Medulla oblongata (tissue), 1 donor: ENCODE results near the gene HIF3A.
A peak's percentile ranks its signal among the peaks of the same experiment; 100 is the strongest.
"Not testable (repeated sequence)": the region's sequence is repeated elsewhere in the genome, so short reads cannot be mapped to it uniquely, and the experiment has no call there.

Experiments used
- DNase-seq: peaks from one replicate; pipeline ENCODE4 v3.0.0-alpha.2; 2015; ENCODE audit errors: extremely low spot score

The HIF3A gene

DNA sequence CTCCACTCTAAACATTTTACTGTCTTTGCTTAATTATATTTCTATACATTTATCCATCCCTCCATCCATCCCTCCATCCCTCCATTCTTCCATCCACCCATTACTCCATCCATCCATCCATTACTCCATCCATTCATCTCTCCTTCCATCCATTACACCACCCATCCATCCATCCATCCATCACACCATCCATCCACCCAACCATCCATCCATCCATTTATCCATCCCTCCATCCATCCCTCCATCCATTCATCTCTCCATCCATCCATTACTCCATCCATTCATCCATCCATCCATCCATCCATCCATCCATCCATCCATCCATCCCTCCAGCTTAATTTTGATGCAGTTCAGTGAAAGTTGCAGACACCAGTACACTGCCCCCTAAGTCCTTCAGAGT is 5.0 kb upstream of the HIF3A start:
- no peak for DNase-seq

- no peak for DNase-seq
Observed at GRCh38 chr19:46294494-46294893, 2.3 kb upstream of the HIF3A start.

- DNase-seq, result no peak
Observed at GRCh38 chr19:46295401-46296201, 1.2 kb upstream of the HIF3A start.

DNA sequence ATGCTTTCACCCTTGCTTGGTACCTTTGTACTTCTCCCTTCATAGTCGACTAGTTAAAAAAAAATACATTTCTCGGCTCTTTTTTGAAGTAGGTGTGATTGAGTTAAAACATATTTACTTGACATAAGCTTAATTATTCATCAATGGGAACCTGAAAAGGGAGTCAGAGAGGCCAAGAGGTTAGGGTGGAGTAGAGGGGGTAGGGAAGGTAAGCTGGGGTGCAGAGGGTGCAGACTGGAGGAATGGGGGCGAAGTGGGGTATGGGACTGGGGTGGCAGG is 701 bp upstream of the HIF3A start:
- no peak for DNase-seq

DNA sequence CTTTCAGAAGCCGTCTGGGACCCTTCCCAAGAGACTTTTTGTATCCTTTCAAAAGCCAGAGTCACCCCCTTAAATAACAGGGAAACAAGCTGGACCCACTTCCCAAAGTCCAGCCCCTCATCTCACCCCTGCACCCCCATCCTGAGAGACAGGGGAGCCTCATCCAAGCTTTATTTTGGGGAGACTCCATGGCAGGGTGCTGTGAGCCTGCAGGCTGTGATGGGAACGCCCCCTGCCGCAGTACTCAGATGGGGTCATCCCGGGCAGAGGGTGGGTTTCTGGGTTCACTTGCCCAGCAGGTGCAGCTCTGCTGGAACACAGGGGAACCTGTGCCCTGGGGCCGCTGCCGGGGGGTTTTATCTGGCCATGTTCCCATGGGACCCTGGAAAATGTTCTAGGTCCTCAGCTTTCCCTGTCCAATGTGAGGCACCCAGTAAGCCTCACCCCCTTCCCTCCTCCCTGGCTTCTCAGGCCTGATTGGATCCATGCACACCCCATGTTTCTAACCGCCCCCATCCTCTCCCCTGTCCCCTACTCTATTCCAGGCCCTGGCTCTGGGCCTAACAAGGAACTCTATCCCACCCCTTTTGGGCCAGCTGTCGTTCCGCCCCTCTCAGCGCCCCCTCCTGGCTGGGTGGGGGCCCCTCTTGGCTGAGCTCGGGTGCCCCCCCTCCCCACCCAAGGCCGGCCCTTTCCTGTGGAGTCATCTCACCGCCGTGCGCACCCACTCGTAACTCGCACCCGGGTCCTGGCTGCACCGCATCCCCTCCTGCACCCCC is 1.0 kb downstream of the HIF3A start:
- DNase-seq, result peak; percentile 67

GRCh38 chr19:46298479-46299003 is 1.7 kb downstream of the HIF3A start:
- DNase-seq, result no peak

- peak; percentile 95 for DNase-seq
Observed at GRCh38 chr19:46299004-46299509, 2.2 kb downstream of the HIF3A start.

GRCh38 chr19:46299695-46300094 is 2.9 kb downstream of the HIF3A start:
- DNase-seq, result peak; percentile 8

DNA sequence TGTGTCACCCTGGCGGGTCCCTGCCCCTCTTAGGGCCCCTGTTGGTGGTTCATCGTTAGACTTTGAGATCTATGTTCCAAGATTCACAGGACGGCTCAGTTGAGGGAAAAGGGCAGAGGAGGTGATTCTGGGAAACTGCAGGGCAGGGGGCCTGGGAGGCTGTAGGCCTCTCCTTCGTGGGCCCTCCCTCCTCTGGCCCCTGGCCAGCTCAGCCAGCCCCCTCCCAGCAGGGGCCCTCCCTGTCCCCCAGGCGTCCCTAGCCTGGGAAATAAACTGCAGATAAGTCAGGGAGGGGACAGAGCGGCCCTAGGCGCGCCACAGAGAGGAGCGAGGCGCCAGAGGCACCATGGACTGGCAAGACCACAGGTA is 6.5 kb downstream of the HIF3A start:
- no peak for DNase-seq

- DNase-seq, result no peak
Observed at GRCh38 chr19:46303691-46304397, 7.0 kb downstream of the HIF3A start.

GRCh38 chr19:46306501-46306900 is 9.7 kb downstream of the HIF3A start:
- no peak for DNase-seq

DNA sequence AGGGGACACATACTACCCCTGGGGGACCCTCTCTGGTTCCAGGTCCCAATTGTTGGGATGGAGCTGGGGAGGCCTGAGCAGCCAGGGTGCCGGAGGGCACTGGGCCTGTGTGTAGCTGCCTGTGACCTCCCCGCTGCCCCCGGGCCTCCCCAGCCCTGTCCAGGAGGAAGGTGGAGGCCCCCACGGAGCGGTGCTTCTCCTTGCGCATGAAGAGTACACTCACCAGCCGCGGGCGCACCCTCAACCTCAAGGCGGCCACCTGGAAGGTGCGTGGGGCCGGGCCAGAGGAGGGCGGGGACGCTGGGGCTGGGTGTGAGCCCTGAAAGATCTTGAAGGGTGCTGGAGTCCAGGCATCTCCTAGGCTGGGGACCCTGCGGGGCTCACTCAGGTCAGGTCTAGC is 11.7 kb downstream of the HIF3A start:
- no peak for DNase-seq

- DNase-seq, result no peak
Observed at GRCh38 chr19:46309056-46309455, 12.2 kb downstream of the HIF3A start.

DNA sequence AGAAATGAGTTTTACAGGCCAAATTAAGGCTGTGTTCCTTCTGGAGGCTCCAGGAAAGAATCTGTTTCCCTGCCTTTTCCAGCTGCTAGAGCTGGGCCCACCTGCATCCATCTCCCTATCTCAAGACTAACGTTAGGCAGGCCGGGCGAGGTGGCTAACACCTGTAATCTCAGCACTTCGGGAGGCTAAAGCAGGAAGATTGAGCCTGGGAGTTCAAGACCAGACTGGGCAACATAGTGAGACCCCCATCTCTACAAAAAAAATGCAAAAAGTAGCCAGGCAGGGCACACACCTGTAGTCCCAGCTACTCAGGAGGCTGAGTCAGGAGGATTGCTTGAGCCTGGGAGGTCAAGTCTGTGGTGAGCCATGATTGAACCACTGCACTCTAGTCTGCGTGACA is 14.6 kb downstream of the HIF3A start:
- no peak for DNase-seq

DNA sequence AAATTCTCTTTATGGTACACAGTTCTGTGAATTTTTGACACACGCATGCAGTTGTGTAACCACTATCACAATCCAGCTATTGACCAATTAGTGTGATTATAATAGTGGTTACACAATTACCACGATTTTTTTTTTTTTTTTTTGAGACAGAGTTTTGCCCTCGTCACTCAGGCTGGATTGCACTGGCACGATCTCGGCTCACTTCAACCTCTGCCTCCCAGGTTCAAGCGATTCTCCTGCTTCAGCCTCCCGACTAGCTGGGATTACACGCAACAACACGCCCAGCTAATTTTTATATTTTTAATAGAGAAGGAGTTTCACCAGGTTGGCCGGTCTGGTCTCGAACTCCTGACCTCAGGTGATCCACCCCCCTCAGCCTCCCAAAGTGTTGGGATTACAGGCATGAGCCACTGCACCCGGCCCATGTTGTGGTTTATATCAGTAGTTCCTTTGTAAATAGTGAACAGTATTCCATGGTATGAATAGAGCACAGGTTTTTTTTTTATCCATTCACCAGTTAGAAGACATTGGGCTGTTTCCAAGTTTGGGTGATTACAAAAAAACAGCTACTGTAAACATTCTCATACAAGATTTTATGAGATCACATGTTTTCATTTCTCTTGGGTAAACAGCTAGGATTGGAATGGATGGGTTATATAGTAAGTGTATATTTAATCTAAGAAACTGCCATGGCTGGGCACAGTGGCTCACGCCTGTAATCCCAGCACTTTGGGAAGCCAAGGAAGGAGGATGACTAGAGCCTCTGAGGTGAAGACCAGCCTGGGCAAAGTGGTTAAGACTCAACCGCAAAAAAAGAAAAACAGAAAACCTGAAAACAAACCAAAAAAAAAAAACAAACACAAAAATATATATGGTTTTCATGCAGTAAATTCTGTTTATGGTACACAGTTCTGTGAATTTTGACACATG is 17.0 kb downstream of the HIF3A start:
- not testable (repeated sequence) for DNase-seq

GRCh38 chr19:46317339-46317738 is 20.5 kb downstream of the HIF3A start:
- DNase-seq, result no peak

- peak; percentile 30 for DNase-seq
Observed at GRCh38 chr19:46319613-46320012, 22.8 kb downstream of the HIF3A start.

GRCh38 chr19:46320559-46320958 is 23.7 kb downstream of the HIF3A start:
- no peak for DNase-seq

GRCh38 chr19:46321653-46322052 is 24.8 kb downstream of the HIF3A start:
- no peak for DNase-seq

- DNase-seq, result not testable (repeated sequence)
Observed at GRCh38 chr19:46323227-46323626, 26.4 kb downstream of the HIF3A start.

DNA sequence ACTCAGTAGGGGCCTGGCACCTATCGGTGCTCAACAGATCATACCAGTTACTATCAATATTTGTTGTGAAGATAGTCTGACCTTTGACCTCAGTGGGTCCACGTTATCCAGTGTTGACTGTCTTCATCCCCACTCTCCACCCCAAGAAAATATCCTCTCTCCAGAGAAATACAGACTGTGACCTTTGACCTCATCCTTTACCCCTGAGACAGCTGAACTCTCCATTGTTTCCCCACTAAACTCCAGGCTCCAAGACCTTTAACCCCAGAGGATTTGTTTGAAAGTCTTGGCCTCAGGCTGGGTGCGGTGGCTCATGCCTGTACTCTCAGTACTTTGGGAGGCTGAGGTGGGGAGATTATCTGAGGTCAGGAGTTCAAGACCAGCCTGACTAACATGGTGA is 27.4 kb downstream of the HIF3A start:
- DNase-seq, result no peak
